SK-N-SH (cell line): ENCODE results near the gene CCDC38.

ENCODE experiments used
- NFIC ChIP-seq: IDR thresholded peaks from 2 replicates; pipeline ENCODE4 v1.4.0; 2012; ENCODE audit warnings: borderline replicate concordance
- RAD21 ChIP-seq: IDR thresholded peaks from 2 replicates; pipeline ENCODE4 v1.6.1; 2012; ENCODE audit warnings: mild to moderate bottlenecking, low read length
- RFX5 ChIP-seq: IDR thresholded peaks from 2 replicates; pipeline ENCODE4 v1.6.1; 2012; ENCODE audit warnings: mild to moderate bottlenecking, improper control_type of control experiment, low read length
- TAF1 ChIP-seq: IDR thresholded peaks from 2 replicates; pipeline ENCODE4 v1.6.1; 2012; ENCODE audit warnings: low read depth, mild to moderate bottlenecking, low read length, moderate library complexity, borderline replicate concordance
- TF ChIP-seq, protein P1 (sequence below): fragments of 200-600 bp; sonication (generic); IDR thresholded peaks from 2 replicates; pipeline ENCODE4 v1.6.1; 2017; ENCODE audit warnings: antibody characterized with exemption, mild to moderate bottlenecking, moderate library complexity

DNA sequence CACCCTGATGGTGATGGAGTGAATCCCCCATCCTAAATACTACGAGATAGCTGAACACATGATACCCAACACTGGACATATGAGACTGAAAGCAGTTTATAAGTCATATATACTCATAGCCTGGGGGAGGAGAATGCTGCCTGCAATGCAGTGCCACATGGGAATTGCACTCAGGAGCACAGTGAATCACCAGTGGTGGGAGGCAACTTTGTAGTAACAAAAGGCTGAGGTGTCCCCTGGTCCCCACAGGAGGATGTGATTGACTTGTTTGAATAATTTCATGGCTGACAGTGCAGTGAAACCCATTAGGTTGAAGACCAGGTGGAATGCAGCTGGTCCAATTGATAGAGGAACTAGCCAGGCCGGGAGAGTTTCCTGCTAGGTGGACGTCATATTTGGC lies 20.2 kb downstream of the CCDC38 start:
- TF ChIP-seq, protein P1, sequence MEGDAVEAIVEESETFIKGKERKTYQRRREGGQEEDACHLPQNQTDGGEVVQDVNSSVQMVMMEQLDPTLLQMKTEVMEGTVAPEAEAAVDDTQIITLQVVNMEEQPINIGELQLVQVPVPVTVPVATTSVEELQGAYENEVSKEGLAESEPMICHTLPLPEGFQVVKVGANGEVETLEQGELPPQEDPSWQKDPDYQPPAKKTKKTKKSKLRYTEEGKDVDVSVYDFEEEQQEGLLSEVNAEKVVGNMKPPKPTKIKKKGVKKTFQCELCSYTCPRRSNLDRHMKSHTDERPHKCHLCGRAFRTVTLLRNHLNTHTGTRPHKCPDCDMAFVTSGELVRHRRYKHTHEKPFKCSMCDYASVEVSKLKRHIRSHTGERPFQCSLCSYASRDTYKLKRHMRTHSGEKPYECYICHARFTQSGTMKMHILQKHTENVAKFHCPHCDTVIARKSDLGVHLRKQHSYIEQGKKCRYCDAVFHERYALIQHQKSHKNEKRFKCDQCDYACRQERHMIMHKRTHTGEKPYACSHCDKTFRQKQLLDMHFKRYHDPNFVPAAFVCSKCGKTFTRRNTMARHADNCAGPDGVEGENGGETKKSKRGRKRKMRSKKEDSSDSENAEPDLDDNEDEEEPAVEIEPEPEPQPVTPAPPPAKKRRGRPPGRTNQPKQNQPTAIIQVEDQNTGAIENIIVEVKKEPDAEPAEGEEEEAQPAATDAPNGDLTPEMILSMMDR: no peak
- TF ChIP-seq RAD21 (no peak), TAF1 (no peak), NFIC (no peak), RFX5 (no peak)
